ENCODE results near the gene PPP1R2B. TPM values are rescaled to one million over a fixed set of nuclear protein-coding genes. Genes with fewer than 3 reads are reported as not detected.

PPP1R2B gene
- total RNA-seq = not detected

- H3K4me3 ChIP-seq = no peak within 1 kb of the TSS
- DNase-seq (ENCODE audit: extremely low spot score) = no peak
- H3K27me3 ChIP-seq = peaks cover 0 to 6% (median 0%) of the 10 kb centered on the region in 4 donors
- 60% methylated on average over 29 of the region's 48 CpGs for WGBS
- H3K9me3 ChIP-seq = peaks cover 0 to 23% (median 10%) of the 10 kb centered on the region in 4 donors
- TF ChIP-seq, protein P1, sequence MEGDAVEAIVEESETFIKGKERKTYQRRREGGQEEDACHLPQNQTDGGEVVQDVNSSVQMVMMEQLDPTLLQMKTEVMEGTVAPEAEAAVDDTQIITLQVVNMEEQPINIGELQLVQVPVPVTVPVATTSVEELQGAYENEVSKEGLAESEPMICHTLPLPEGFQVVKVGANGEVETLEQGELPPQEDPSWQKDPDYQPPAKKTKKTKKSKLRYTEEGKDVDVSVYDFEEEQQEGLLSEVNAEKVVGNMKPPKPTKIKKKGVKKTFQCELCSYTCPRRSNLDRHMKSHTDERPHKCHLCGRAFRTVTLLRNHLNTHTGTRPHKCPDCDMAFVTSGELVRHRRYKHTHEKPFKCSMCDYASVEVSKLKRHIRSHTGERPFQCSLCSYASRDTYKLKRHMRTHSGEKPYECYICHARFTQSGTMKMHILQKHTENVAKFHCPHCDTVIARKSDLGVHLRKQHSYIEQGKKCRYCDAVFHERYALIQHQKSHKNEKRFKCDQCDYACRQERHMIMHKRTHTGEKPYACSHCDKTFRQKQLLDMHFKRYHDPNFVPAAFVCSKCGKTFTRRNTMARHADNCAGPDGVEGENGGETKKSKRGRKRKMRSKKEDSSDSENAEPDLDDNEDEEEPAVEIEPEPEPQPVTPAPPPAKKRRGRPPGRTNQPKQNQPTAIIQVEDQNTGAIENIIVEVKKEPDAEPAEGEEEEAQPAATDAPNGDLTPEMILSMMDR (IDR thresholded peaks at IDR 0.05) = no peak
- TF ChIP-seq POLR2A (IDR thresholded peaks at IDR 0.05; ENCODE audit: low read depth) = no peak
- no peak for TF ChIP-seq EP300 (IDR thresholded peaks at IDR 0.05)
- TF ChIP-seq POLR2AphosphoS5 (IDR thresholded peaks at IDR 0.05) = no peak
- intact Hi-C loops (cut with DNase I) = no loop called here
- no peaks in the 10 kb centered on the region for H3K4me1 ChIP-seq
- H3K36me3 ChIP-seq = no peaks in the 10 kb centered on the region
- no peak within 1 kb of the TSS for H3K27ac ChIP-seq (replicated peaks in 1 of 4)
Observed at GRCh38 chr5:156850206-156850751, at the start of gene PPP1R2B. TSS of gene PPP1R2B (plus strand) at chr5:156850295. CDS start at chr5:156850563, 268 bp downstream.

DNA sequence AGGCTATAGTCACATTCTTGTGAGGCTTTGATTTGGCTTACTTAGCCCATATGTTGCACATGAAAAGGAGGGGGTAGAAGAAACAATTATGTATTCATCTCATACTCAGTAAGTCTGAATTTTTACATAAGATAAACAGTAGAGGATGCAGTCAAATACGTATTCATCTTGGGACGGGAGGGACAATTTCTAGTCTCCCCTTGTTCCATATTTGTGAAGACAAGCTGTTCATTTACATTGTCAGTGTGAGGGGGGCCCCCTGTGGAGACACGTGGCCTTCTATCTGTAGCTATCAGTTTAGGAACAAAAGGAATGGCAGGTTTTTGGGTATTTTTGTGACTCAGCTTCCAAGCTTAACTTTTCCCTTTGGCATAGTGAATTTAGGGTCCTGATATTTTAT lies 49.2 kb upstream of the PPP1R2B start:
- Histone ChIP-seq H3K27me3 (no peaks in the 10 kb centered on the region), H3K27ac (replicated peaks in 1 of 4) (no peak overlapping the region), H3K9me3 (no peaks in the 10 kb centered on the region), H3K4me1 (no peaks in the 10 kb centered on the region), H3K36me3 (no peaks in the 10 kb centered on the region), H3K4me3 (no peak overlapping the region)
- 63% methylated on average over 3 of the region's 3 CpGs for WGBS
- DNase-seq (ENCODE audit: extremely low spot score) = no peak
- intact Hi-C loops (cut with DNase I) = no loop called here
- TF ChIP-seq, protein P1 (IDR thresholded peaks at IDR 0.05) = no peak
- TF ChIP-seq POLR2AphosphoS5 (IDR thresholded peaks at IDR 0.05) (no peak), POLR2A (IDR thresholded peaks at IDR 0.05; ENCODE audit: low read depth) (no peak), EP300 (IDR thresholded peaks at IDR 0.05) (no peak)

GRCh38 chr5:156802501-156802900 lies 47.6 kb upstream of the PPP1R2B start:
- TF ChIP-seq, protein P1 (IDR thresholded peaks at IDR 0.05) = no peak
- no peak for TF ChIP-seq POLR2A (IDR thresholded peaks at IDR 0.05; ENCODE audit: low read depth)
- TF ChIP-seq EP300 (IDR thresholded peaks at IDR 0.05) = no peak
- no peak for TF ChIP-seq POLR2AphosphoS5 (IDR thresholded peaks at IDR 0.05)
- H3K4me3 ChIP-seq = no peak overlapping the region
- H3K27me3 ChIP-seq = no peaks in the 10 kb centered on the region
- no peaks in the 10 kb centered on the region for H3K36me3 ChIP-seq
- no peaks in the 10 kb centered on the region for H3K4me1 ChIP-seq
- no peak overlapping the region for H3K27ac ChIP-seq (replicated peaks in 1 of 4)
- WGBS = 57% methylated on average over 5 of the region's 5 CpGs
- DNase-seq (ENCODE audit: extremely low spot score) = no peak
- H3K9me3 ChIP-seq = no peaks in the 10 kb centered on the region
- intact Hi-C loops (cut with DNase I) = no loop called here

GRCh38 chr5:156803404-156803803 lies 46.7 kb upstream of the PPP1R2B start:
- Histone ChIP-seq H3K9me3 (no peaks in the 10 kb centered on the region), H3K4me3 (no peak overlapping the region), H3K27ac (replicated peaks in 1 of 4) (no peak overlapping the region), H3K36me3 (no peaks in the 10 kb centered on the region), H3K4me1 (no peaks in the 10 kb centered on the region), H3K27me3 (no peaks in the 10 kb centered on the region)
- no peak for TF ChIP-seq POLR2A (IDR thresholded peaks at IDR 0.05; ENCODE audit: low read depth)
- no peak for TF ChIP-seq EP300 (IDR thresholded peaks at IDR 0.05)
- TF ChIP-seq, protein P1 (IDR thresholded peaks at IDR 0.05) = no peak
- TF ChIP-seq POLR2AphosphoS5 (IDR thresholded peaks at IDR 0.05) = no peak
- 65% methylated on average over 2 of the region's 2 CpGs for WGBS
- intact Hi-C loops (cut with DNase I) = no loop called here
- no peak for DNase-seq (ENCODE audit: extremely low spot score)

GRCh38 chr5:156812959-156813358 lies 37.1 kb upstream of the PPP1R2B start:
- Histone ChIP-seq H3K36me3 (no peaks in the 10 kb centered on the region), H3K4me1 (no peaks in the 10 kb centered on the region), H3K27me3 (no peaks in the 10 kb centered on the region), H3K4me3 (no peak overlapping the region), H3K9me3 (no peaks in the 10 kb centered on the region), H3K27ac (replicated peaks in 1 of 4) (no peak overlapping the region)
- TF ChIP-seq, protein P1 (IDR thresholded peaks at IDR 0.05) = no peak
- no peak for TF ChIP-seq POLR2A (IDR thresholded peaks at IDR 0.05; ENCODE audit: low read depth)
- no peak for TF ChIP-seq POLR2AphosphoS5 (IDR thresholded peaks at IDR 0.05)
- TF ChIP-seq EP300 (IDR thresholded peaks at IDR 0.05) = no peak
- 98% methylated on average over 1 of the region's 1 CpG for WGBS
- DNase-seq (ENCODE audit: extremely low spot score) = no peak
- intact Hi-C loops (cut with DNase I) = no loop called here
